NCI-H524 treated with DMSO at 0.1 percent for 48 hours (cell line): ENCODE results near the gene FBXO31.
A peak's percentile ranks its signal among the peaks of the same experiment; 100 is the strongest.
"Not testable (repeated sequence)": the region's sequence is repeated elsewhere in the genome, so short reads cannot be mapped to it uniquely, and the experiment has no call there.

Source experiments
- DNase-seq: peaks from one replicate; lab custom pipeline; 2025; lab: John Stamatoyannopoulos, UW

The FBXO31 gene

DNA sequence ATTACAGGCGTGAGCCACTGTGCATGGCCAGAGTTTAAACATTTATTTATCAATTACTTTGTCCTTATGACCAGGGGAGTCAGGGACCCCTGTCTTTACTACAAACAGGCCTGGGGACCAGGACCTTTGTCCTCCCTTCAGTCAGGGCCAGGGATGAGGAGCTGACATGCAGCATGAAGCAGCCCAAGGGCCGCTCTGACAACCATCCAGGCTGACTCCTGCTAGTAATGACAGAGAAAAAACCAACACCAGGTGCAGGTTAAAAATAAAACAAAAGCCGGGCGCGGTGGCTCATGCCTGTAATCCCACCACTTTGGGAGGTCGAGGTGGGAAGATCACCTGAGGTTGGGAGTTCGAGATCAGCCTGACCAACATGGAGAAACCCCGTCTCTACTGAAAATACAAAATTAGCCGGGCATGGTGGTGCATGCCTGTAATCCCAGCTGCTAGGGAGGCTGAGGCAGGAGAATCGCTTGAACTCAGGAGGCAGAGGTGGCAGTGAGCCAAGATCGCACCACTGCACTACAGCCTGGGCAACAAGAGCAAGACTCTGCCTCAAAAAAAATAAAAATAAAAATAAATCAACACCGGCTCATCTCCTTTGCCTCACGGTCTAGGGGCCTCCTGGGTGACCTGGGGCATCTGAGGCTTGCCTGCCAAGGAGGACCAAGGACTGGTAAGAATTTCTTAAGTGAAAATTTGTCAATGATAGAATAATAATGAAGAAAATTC, 20.6 kb downstream of the FBXO31 start:
- DNase-seq, result not testable (repeated sequence)

DNA sequence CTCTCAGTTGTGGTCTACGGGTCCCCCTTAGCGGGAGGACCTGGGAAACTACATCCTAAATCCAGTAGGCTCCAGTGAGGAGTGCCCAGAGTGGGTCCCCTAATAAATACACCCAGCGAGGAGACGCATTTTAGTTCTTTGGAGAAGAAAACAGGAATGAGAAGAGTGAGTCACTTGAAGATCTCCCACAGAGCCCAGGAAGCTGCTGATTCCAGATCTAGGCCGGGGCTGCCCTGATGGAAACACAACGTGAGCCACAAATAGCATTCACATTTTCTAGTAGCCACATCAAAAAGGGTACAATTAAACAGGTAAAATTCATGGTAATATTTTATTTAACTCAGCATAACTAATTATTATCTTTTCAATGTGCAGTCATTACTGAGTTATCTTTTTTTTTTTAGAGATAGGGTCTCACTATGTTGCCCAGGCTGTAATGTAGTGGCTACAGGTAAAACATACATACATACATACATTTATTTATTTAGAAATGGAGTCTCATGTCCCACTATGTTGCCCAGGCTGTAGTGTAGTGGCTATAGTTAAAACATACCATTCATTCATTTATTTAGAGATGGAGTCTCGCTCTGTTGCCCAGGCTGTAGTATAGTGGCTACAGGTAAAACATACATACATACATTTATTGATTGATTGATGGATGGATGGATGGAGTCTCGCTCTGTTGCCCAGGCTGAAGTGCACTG, 21.5 kb downstream of the FBXO31 start:
- DNase-seq, result no peak

DNA sequence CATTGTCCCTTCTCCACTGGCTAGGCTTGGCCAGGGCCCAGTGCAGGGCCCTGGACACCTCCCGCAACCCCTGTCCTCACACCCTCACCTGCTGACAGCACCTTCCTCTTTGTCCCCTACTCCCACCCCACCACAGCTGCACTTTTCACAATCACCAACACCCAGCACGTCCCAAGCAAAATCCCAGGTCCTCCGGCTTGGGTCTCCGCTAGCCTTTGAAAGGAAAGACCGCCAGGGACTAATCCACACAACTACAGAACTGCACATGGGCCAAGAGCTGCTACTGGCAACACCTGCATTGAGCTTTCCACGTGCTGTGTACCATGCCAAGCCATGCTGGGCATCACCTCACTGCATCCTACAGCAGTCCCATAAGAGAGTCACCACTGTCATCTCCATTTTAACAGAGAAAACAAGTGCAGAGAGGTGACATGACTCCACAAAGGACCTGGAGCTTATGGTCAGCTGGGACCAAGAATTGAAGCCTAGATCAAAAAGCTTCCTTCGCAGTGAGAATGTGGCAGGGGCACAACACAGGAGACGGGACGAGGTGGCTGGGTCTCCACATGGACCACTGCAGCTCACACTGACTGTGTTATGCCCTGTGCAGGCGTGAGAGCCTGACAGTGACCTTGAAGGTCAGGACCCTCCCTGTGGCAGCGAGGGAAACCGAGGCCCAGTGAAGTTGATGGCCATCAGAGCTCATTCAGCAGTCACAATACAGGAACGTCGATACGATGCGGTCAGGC, 22.5 kb downstream of the FBXO31 start:
- DNase-seq, result no peak

DNA sequence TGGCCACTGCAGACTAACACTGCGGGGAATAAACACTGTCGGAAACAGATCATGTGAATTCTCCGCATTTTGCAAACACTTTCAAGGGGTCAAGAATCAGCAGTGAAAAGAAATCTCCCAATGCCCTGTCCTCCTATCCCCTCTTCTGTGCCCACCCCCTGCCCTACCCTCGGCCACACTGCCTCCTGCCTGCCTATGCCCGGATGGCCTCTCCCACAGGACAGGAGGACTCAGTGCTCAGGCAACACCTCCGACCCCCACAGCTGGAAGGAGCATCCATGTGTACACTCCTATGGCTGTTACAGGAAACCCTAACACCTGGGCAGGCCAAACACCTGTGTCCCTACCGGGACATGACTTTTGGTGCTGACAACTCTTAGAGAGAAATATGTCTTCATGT, 24.5 kb downstream of the FBXO31 start:
- no peak for DNase-seq

DNA sequence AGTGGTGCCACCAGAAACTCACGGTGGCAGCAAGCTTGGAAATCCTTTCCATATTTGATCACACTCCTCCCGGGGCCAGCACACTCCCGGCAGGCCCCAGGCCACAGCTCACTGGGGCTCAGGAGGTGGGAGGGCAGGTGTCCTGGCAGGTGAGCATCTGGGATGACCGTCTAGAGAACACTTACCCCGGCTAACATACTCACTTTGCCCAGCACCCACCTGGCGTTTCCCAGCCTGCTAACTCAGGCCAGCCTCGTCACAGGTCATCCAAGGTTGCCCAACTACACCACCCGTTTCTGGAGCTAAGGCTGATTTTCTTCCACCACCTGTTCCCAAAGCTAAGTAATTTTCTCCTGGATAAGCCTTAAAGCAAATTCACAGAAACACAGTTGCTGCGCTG, 24.9 kb downstream of the FBXO31 start:
- no peak for DNase-seq

DNA sequence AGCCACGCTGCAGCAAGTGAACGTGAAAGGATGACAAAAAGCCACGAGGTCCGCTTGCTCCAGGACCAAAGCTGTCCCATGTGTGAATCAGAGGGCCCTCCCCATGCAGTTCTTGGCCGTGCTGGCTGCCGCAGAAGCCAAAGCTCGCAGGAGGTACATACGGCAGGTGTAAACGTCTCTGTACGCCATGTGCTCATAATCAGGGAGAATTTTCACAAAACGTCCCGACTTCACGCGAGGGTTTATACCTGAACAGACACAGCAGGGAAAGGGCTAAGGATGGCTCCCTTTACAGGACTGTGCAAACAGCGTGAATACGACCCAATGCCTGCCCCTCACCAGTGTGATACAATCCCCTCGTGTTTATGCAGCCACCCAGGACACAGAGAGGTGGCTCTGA, 25.3 kb downstream of the FBXO31 start:
- no peak for DNase-seq

DNA sequence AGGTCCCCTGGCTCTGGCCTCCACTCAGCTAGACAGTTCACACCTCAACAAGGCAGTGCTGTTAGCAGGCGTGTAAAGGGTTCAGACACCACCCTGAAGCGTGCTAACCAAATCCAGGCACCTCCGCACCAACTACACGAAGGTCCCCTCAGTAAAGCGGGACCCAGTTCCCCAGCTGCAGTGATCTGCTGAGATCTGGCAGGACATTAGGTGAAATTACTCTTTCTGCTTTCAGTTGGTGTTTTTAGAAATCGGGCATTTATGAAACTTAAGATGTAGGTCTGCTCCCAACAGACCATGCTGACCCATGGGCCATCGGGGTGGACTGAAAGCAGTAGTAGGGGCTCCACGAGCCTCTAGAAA, 27.1 kb downstream of the FBXO31 start:
- DNase-seq, result no peak

DNA sequence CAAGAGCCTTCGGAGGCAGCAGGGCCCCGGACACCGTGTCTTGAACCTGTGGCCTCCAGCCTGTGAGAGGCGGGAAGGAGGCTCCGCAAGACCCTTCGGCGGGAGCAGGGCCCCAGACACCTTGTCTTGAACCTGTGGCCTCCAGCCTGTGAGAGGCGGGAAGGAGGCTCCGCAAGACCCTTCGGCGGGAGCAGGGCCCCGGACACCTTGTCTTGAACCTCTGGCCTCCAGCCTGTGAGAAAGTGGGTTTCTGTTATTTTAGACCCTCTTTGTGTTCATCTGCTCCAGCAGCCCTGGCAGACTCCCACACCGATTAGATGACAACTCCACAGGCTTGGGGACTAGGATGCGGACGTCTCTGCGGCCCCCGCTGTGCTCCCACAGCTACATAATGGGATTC, 30.0 kb downstream of the FBXO31 start:
- no peak for DNase-seq

DNA sequence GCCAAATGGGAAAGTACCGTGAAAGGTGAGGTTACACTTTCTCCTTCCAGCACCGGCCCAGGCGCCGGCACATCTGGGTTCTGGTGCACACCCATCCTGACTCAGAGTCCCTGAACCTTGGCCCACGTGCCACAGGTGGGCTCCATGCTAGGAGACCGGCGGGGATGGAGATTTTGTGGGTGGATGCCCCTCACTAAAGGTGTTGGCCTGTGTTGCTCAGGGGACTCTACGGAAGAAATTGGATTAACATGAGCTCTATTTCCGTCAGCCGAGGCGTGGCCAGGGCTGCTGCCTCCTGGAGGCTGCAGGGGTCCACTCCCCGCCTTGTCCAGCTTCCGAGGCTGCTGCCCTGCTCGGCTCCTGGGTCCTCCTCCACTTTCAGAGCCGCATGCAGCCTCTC, 30.8 kb downstream of the FBXO31 start:
- no peak for DNase-seq

DNA sequence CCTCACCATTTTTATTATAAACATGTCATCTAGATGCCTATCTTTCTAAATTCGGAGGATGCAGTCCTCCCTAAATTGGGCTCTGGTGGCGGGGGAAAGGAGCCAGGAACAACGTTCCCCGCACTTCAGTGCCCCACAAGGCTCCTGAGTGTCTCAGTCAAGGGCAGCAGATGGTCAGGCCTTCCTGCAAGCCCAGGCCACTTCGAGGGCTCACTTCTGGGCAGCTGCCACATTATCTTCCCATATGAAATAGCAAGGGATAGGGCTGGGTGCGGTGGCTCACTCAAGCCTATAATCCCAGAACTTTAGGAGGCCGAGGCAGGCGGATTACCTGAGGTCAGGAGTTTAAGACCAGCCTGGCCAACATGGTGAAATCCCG, 32.3 kb downstream of the FBXO31 start:
- peak; percentile 87 for DNase-seq

DNA sequence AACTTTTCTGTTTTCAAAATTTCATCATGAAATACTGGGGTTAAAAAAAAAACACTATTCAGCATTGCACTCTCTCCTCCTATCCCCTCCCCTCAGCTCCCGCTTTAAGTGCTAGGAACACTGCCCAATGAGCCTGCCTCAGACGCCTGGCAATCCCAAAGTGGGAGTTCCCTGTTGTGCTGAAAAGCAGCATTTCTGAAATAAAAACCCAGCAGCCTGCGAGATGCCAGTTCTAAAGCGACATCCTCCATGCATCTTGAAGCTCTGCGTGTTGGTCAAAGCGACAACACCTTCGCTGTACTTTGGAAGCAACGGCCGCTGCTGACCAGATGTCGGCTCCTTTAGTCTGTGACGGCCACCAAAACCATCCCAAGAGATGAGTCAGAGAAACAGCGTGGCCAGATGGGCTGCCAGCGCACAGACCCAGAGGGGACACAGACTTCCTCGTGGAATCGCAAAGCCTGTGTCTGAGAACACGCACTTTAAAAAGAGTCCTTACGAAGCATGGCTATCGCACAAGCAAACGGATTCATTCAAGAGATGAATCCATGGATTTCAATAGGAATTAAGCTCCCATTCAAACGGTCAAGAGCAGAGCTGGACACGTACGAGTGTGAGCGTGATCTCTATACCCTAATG, 32.8 kb downstream of the FBXO31 start:
- peak; percentile 60 for DNase-seq

DNA sequence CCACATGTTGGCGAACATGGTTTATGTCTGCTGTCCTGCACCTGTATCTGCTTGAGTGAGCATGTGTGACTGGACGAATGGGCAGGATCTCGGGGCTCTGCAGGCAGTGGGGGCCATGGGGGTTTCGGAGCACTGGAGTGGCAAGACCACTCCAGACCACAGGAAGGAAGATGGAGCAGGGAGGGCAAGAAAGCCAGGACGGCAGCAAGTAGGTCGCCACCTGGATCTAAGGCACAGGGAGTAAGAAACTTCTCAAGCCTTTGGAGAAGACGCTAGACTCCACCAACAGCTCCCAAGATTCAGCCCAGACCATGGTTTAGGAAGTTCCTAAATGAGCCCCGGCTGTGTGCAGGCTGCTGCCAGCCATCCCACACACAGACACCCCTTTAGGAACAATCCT, 33.5 kb downstream of the FBXO31 start:
- no peak for DNase-seq

DNA sequence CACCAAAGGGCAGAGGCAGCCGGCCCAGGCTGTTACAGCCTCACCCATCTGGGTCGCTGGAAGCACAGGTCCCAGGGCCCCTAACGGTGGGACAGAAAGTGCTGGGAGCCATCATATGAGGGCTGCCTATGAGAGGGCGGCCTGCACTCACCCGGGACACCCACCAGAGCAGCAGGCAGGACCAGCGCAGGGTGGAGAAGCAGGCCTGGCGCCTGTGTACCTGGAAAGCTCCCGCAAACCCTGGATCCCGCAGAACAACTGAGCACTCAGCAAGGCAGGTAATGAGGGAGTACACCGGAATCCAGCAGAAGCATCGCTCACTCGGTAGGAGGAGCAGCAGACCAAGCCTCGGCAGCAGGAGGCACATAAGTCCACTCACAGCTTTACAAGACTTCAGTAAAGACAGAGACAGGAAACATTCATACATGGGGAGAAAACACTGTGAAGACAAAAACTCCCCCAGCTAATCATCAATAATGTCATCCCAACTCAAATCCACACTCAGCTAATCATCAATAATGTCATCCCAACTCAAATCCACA, 34.9 kb downstream of the FBXO31 start:
- DNase-seq, result no peak

DNA sequence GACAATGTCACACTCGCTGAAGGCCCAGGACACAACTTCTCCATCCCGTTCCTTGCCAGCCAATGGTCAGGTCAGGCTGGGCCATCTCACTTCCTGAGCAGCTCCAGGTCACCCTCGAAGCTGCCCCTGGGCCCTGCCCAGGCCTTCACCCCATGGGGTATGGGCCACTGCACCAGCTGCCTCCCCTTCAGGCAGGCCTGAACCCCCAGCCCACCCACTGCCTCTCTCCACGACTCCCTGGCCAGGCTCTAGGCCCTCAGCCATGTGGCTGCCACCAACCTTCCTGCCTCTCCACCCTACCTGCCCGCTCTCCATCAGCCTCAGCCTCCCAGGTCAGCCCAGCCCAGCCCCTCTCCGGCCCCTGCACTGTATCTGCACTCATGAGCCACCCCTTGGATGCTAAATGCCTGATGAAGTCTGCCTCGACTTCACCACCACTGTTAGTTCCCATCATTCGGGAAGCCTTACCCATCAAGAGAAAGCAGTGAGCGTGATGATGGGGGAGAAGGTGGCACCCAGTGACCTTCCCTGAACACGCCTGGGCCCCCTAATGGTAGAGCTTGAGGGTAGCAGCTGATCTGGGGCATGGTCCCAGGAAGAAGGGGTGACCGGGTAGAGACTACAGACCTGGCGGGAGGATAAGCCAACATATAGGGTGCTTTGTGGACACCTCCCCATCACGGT, 35.5 kb downstream of the FBXO31 start:
- DNase-seq, result no peak

DNA sequence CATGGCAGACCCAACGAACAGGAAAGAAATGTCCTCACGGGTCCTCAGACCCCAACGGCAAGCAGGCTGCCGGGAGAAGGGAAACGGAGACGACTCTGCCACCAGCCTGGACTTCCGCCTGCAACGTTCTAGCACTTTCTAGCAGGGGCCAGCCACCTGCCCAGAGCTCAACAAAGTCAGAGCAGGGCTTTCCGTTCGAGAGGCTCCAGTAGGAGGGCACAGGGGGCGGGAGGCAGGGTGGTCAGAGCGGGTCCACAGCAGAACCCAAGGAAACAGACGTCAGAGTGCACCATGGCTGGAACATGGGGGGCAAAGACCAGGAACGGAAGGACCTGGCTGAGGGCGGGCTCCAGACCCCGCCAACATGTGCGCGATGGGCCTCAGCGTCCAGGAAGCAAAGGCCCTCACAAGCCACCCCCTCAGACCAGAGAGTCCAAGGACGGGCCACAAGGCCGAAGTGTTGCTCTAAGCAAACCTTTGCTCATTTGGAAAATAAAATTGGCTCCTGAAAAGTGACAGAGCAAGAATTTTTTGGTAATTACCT, 37.0 kb downstream of the FBXO31 start:
- DNase-seq, result no peak

DNA sequence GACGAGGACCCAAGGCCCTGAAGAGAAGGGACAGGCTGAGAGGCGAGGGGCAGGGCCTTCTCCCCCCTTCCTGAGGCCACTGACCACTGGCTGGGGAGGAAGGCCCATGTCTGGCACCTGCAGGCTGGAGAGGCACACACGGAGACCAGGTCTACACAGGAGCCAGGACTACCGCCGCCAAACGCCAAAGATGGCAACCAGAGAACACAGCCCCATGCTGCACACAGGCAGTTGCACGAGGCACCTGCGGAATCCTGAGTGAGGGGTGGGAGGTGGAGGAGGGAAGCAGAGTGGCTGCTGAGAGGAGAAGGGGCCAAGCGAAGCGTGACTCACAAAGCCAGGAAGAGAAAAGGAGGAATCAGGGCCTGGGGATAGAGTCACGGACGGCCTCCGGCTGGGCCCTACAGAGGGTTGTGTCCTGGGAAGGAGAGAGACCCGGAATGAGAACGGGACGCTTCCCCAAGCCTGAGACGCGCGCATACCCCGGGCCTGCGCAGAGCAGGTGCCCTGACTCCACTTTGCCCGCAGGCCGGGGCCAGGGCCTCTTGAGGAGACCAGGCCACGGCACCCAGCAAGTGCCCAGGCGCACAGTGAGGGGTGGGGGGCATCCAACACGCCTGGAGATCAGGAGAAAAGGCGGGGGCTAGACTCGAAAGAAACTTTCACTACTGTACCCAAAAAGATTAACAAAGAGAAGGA, 37.7 kb downstream of the FBXO31 start:
- no peak for DNase-seq

DNA sequence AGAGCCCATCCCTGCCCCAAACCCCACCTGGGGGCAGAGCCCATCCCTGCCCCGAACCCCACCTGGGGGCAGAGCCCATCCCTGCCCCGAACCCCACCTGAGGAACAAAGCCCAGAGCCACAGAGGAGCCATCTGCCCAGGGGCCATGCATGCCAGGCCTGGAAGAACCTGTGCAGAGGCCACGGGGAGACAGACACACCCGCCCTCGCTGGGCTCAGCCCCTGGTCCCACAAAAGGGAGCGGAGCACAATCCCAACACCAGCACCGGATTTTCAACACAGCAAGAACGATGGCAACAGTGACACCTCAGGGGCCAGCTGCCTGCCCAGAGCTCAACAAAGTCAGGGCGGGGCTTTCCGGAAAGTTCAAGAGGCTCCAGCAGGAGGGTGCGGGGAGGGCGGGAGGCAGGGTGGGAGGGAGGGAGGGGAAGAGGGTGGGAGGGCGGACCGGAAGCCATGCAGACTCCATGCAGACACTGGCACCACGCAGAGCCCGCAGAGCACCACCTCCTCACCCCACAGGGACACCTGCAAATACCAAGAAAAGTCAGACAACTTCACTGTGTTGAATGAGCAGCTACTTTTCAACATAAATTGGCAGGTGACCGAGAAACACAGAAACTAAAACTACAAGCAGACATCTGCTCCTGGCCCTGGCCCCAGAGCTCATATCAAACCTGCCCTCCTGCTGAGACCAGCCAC, 38.5 kb downstream of the FBXO31 start:
- DNase-seq, result no peak

DNA sequence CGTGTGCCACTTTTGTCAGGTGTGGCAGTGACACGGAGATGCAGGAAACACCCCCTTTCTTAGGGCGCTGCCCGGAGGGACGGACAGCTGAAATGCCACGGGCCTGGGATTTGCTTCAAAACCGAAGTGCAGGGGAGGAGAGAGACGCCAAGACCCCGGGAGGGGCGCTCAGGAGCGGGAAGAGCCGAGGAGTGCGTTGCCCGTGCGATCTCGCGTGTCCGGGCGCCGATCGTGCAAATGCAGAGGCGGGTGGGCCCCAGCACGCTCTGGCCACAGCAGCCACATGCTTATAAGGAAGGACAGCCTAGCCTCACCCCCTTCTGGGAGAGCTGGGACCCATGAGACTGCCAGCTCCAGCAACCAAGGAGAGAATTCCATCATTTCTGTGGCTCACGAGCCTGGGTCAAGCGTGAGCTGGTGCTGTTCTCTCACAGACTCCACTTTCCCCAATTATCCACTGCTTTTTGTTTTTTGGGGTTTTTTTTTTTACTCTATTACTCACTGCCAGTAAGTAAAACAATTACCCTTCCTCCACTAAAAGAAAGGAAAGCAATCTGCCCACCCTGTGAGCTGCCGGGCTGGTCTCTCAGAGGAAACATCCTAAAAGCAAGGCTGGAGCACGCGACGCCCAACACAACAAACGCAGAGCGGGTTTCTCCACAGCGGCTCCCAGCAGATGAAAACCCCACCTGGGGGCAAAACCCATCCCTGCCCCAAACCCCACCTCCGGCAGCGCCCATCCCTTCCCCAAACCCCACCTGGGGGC, 39.2 kb downstream of the FBXO31 start:
- no peak for DNase-seq

DNA sequence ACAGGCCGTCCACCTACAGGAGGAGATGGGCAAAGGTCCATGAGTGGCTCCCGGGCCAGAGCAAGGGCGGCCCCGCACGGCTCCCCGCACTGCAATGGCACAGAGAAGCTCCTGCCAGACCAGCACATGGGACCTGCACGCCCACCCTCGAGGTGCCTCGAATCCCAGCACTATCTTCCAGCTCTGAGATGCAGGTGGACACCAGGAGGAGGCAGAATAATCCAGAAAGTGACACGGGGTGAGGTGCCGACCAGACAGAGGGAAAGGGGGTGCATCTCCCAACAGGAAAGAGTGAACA, 39.9 kb downstream of the FBXO31 start:
- DNase-seq, result no peak
